Activated T-cell treated with anti-CD3 and anti-CD28 coated beads, Interleukin-2, amount 50 U/mL, for 1 hour (primary cell): ENCODE data around the gene AFF3.

ENCODE experiments used
- DNase-seq: peaks from one replicate; pipeline ENCODE4 v3.0.0-alpha.2; 2020

AFF3 gene

GRCh38 chr2:99816908-99817307, 325.5 kb downstream of the AFF3 start:
- DNase-seq = no peak

GRCh38 chr2:99812426-99812825, 330.0 kb downstream of the AFF3 start:
- no peak for DNase-seq

- no peak for DNase-seq
These were observed 330.8 kb downstream of the AFF3 start for GRCh38 chr2:99811544-99811943.

GRCh38 chr2:99810225-99810624, 332.2 kb downstream of the AFF3 start:
- DNase-seq = no peak

GRCh38 chr2:99809259-99809900, 333.0 kb downstream of the AFF3 start:
- no peak for DNase-seq

- DNase-seq = no peak
These were observed 333.8 kb downstream of the AFF3 start for GRCh38 chr2:99808361-99809200.

- no peak for DNase-seq
These were observed 335.6 kb downstream of the AFF3 start for GRCh38 chr2:99806758-99807157.

GRCh38 chr2:99805930-99806476, 336.4 kb downstream of the AFF3 start:
- DNase-seq = no peak

GRCh38 chr2:99803846-99804245, 338.5 kb downstream of the AFF3 start:
- no peak for DNase-seq

- DNase-seq = no peak
These were observed 339.7 kb downstream of the AFF3 start for GRCh38 chr2:99802734-99803133.

- no peak for DNase-seq
These were observed 341.0 kb downstream of the AFF3 start for GRCh38 chr2:99801327-99801901.

- no peak for DNase-seq
These were observed 344.9 kb downstream of the AFF3 start for GRCh38 chr2:99797475-99797874.

- DNase-seq = no peak
These were observed 348.0 kb downstream of the AFF3 start for GRCh38 chr2:99794414-99794813.

- no peak for DNase-seq
These were observed 349.4 kb downstream of the AFF3 start for GRCh38 chr2:99793022-99793421.

- no peak for DNase-seq
These were observed 352.5 kb downstream of the AFF3 start for GRCh38 chr2:99789849-99790248.

- no peak for DNase-seq
These were observed 354.5 kb downstream of the AFF3 start for GRCh38 chr2:99787769-99788382.

- no peak for DNase-seq
These were observed 355.6 kb downstream of the AFF3 start for GRCh38 chr2:99786636-99787390.

GRCh38 chr2:99784946-99785345, 357.4 kb downstream of the AFF3 start:
- DNase-seq = no peak

GRCh38 chr2:99784282-99784681, 358.1 kb downstream of the AFF3 start:
- DNase-seq = no peak

- DNase-seq = no peak
These were observed 362.1 kb downstream of the AFF3 start for GRCh38 chr2:99780276-99780675.

- DNase-seq = no peak
These were observed 363.1 kb downstream of the AFF3 start for GRCh38 chr2:99779276-99779675.

- no peak for DNase-seq
These were observed 364.6 kb downstream of the AFF3 start for GRCh38 chr2:99777656-99778290.
